ENCODE measurements around the gene NPAS3.

DNA sequence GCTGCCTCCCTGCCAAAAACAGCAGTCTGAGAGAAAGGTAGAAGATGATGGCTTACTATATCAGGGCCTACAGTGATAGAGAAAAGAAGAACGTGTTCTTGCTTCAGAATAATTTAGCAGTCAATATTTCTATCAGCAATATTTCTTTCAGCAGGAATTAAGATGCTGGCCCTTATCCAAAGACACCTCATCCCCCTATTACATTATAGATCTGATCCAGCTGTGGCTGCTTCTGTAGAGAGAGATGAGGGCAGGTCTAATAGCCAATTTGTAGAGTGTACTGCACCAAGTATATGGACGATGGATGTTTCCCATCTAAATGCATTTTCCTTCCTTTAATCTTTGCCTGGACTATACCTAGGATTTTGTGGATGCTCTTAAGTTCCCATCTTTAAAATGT lies 451.7 kb downstream of the NPAS3 start:
- TF ChIP-seq, protein P1, sequence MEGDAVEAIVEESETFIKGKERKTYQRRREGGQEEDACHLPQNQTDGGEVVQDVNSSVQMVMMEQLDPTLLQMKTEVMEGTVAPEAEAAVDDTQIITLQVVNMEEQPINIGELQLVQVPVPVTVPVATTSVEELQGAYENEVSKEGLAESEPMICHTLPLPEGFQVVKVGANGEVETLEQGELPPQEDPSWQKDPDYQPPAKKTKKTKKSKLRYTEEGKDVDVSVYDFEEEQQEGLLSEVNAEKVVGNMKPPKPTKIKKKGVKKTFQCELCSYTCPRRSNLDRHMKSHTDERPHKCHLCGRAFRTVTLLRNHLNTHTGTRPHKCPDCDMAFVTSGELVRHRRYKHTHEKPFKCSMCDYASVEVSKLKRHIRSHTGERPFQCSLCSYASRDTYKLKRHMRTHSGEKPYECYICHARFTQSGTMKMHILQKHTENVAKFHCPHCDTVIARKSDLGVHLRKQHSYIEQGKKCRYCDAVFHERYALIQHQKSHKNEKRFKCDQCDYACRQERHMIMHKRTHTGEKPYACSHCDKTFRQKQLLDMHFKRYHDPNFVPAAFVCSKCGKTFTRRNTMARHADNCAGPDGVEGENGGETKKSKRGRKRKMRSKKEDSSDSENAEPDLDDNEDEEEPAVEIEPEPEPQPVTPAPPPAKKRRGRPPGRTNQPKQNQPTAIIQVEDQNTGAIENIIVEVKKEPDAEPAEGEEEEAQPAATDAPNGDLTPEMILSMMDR (IDR thresholded peaks at IDR 0.05; ENCODE audit: low read depth, low read length), result no peak
- TF ChIP-seq EZH2phosphoT487 (IDR thresholded peaks at IDR 0.05; ENCODE audit: low read depth), result no peak

Data from OCI-LY3 (cell line).